Measurements from ENCODE around the gene N4BP2L1.

DNA sequence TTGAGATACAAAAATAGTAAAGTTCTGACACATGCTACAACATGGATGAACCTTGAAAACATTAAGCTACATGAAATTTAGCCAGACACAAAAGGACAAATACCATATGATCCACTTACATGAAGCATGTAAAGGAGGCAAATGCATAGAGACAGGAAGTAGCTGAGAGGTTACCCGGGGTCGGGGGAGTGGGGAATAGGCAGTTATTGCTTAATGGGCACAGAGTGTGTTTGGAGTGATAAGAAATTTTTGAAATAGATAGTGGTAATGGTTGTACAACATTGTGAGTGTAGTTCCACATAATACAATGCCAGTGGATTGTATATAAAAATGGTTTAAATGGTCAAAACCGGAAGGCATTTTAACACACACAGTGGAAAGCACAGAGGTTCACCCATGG, 4.3 kb downstream of the N4BP2L1 start:
- TF ChIP-seq EZH2 (IDR thresholded peaks at IDR 0.05; ENCODE audit: insufficient read depth, poor library complexity, severe bottlenecking) (no peak), EZH2phosphoT487 (IDR thresholded peaks at IDR 0.05; ENCODE audit: insufficient read depth, low read depth) (no peak)

Data from GM23248 (cell line).